MM.1S (cell line): ENCODE data around the gene POMC.

ENCODE experiments used
- EZH2 ChIP-seq: fragments of 300-600 bp; sonication (generic); optimal IDR thresholded peaks from 2 replicates; pipeline ENCODE3; 2017; ENCODE audit warnings: low read depth, mild to moderate bottlenecking, antibody characterized with exemption, low read length, mixed read lengths
- TF ChIP-seq, protein P1 (sequence below): fragments of 300-600 bp; sonication (generic); IDR thresholded peaks from 2 replicates; pipeline ENCODE4 v1.5.1; 2016; ENCODE audit warnings: antibody characterized with exemption, low read length, mixed read lengths

DNA sequence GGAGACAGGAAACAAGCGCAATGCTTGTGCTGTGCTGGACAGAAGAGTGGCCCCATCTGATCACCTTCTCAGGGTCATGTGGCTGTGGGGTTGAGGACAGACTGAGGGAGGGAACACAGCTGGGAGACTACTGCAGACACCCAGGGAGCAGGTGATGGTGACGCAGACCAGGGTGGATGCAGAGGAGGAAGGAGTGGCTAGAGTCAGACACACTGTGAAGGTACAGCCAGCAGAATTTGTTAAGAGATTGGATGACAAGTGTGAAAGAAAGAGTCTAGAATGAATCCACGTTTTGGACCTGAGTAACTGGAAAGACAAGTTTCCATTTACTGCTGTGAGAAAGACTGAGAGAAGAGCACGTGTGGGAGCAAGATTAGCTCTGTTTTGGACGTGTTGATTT lies 15.9 kb upstream of the POMC start:
- TF ChIP-seq, protein P1, sequence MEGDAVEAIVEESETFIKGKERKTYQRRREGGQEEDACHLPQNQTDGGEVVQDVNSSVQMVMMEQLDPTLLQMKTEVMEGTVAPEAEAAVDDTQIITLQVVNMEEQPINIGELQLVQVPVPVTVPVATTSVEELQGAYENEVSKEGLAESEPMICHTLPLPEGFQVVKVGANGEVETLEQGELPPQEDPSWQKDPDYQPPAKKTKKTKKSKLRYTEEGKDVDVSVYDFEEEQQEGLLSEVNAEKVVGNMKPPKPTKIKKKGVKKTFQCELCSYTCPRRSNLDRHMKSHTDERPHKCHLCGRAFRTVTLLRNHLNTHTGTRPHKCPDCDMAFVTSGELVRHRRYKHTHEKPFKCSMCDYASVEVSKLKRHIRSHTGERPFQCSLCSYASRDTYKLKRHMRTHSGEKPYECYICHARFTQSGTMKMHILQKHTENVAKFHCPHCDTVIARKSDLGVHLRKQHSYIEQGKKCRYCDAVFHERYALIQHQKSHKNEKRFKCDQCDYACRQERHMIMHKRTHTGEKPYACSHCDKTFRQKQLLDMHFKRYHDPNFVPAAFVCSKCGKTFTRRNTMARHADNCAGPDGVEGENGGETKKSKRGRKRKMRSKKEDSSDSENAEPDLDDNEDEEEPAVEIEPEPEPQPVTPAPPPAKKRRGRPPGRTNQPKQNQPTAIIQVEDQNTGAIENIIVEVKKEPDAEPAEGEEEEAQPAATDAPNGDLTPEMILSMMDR, result no peak
- no peak for TF ChIP-seq EZH2
